Loucy (cell line): ENCODE results near the gene COL25A1.

Source experiments
- H2AFZ ChIP-seq: fragments of 200-600 bp; sonication (generic); 2 replicates; pipeline ENCODE4 v1.6.0; 2016; ENCODE audit warnings: antibody characterized with exemption, mild to moderate bottlenecking, low read length, moderate library complexity
- H3F3A ChIP-seq: fragments of 200-600 bp; 2 replicates; pipeline ENCODE4 v1.6.0; 2016; ENCODE audit warnings: antibody characterized with exemption, low read depth, mild to moderate bottlenecking
- H3K27me3 ChIP-seq: fragments of 200-600 bp; sonication (generic); 2 replicates; pipeline ENCODE4 v1.6.1; 2014; ENCODE audit warnings: low read length, mild to moderate bottlenecking; ENCODE audit not compliant: insufficient read depth, poor library complexity, severe bottlenecking
- H3K36me3 ChIP-seq: fragments of 200-600 bp; sonication (generic); 2 replicates; pipeline ENCODE4 v1.6.1; 2016; ENCODE audit warnings: low read length; ENCODE audit not compliant: insufficient read depth
- H3K4me1 ChIP-seq: fragments of 200-600 bp; sonication (generic); 2 replicates; pipeline ENCODE4 v1.5.1; 2014; ENCODE audit warnings: low read length, mild to moderate bottlenecking; ENCODE audit not compliant: insufficient read depth, poor library complexity, severe bottlenecking
- H3K4me2 ChIP-seq: fragments of 200-600 bp; sonication (generic); 2 replicates; pipeline ENCODE4 v1.6.0; 2014; ENCODE audit warnings: antibody characterized with exemption, low read length, low read depth, mild to moderate bottlenecking; ENCODE audit not compliant: poor library complexity, severe bottlenecking
- H3K4me3 ChIP-seq: fragments of 200-600 bp; sonication (generic); 2 replicates; pipeline ENCODE4 v1.5.1; 2014; ENCODE audit warnings: low read length, mild to moderate bottlenecking, mixed read lengths; ENCODE audit not compliant: poor library complexity, severe bottlenecking
- H3K79me2 ChIP-seq: fragments of 200-600 bp; sonication (generic); 2 replicates; pipeline ENCODE4 v1.6.1; 2014; ENCODE audit warnings: low read length; ENCODE audit not compliant: insufficient read depth
- H3K9ac ChIP-seq: fragments of 200-600 bp; sonication (generic); 2 replicates; pipeline ENCODE4 v1.6.0; 2014; ENCODE audit warnings: mild to moderate bottlenecking, low read depth, low read length, moderate library complexity; ENCODE audit not compliant: poor library complexity, severe bottlenecking
- H3K9me2 ChIP-seq: fragments of 200-600 bp; sonication (generic); replicated peaks from 2 replicates; pipeline ENCODE4 v1.6.1; 2016; ENCODE audit warnings: low read depth, low read length, mixed read lengths
- H3K9me3 ChIP-seq: fragments of 200-600 bp; sonication (generic); 2 replicates; pipeline ENCODE4 v1.6.1; 2014; ENCODE audit warnings: mild to moderate bottlenecking, antibody characterized with exemption, low read length, low read depth; ENCODE audit not compliant: insufficient read depth
- H4K20me1 ChIP-seq: fragments of 200-600 bp; sonication (generic); 2 replicates; pipeline ENCODE4 v1.6.0; 2014; ENCODE audit warnings: antibody characterized with exemption, low read length, mild to moderate bottlenecking; ENCODE audit not compliant: insufficient read depth, poor library complexity, severe bottlenecking
- CTCF ChIP-seq: fragments of 200-600 bp; sonication (generic); conservative IDR thresholded peaks from 2 replicates; pipeline ENCODE4 v1.5.1; 2014; ENCODE audit warnings: mild to moderate bottlenecking, antibody characterized with exemption, low read length
- EZH2phosphoT487 ChIP-seq: fragments of 200-600 bp; IDR thresholded peaks from 2 replicates; pipeline ENCODE4 v1.6.1; 2018; ENCODE audit warnings: antibody characterized with exemption, mild to moderate bottlenecking, moderate library complexity, borderline replicate concordance

Gene COL25A1

GRCh38 chr4:108799306-108799705, 503.2 kb downstream of the COL25A1 start:
- H3K4me1 ChIP-seq = no peaks in the 10 kb centered on the region
- H3K4me3 ChIP-seq = no peak overlapping the region
- H3K79me2 ChIP-seq = no peaks in the 10 kb centered on the region
- H3K36me3 ChIP-seq = no peaks in the 10 kb centered on the region
- H2AFZ ChIP-seq = no peak overlapping the region
- H3K27me3 ChIP-seq = no peaks in the 10 kb centered on the region
- H3K9me2 ChIP-seq = no peaks in the 10 kb centered on the region
- no peaks in the 10 kb centered on the region for H3F3A ChIP-seq
- H3K9ac ChIP-seq = no peak overlapping the region
- no peaks in the 10 kb centered on the region for H3K9me3 ChIP-seq
- TF ChIP-seq EZH2phosphoT487 (no peak), CTCF (no peak)
- no peak overlapping the region for H3K4me2 ChIP-seq
- H4K20me1 ChIP-seq = no peaks in the 10 kb centered on the region

- H3K4me1 ChIP-seq = no peaks in the 10 kb centered on the region
- H4K20me1 ChIP-seq = no peaks in the 10 kb centered on the region
- H3K36me3 ChIP-seq = no peaks in the 10 kb centered on the region
- H3F3A ChIP-seq = no peaks in the 10 kb centered on the region
- H3K9ac ChIP-seq = no peak overlapping the region
- TF ChIP-seq CTCF (no peak), EZH2phosphoT487 (no peak)
- no peaks in the 10 kb centered on the region for H3K79me2 ChIP-seq
- H2AFZ ChIP-seq = no peak overlapping the region
- no peaks in the 10 kb centered on the region for H3K9me3 ChIP-seq
- H3K4me3 ChIP-seq = no peak overlapping the region
- H3K9me2 ChIP-seq = no peaks in the 10 kb centered on the region
- no peaks in the 10 kb centered on the region for H3K27me3 ChIP-seq
- no peak overlapping the region for H3K4me2 ChIP-seq
These were observed 506.3 kb downstream of the COL25A1 start for GRCh38 chr4:108796173-108796572.

DNA sequence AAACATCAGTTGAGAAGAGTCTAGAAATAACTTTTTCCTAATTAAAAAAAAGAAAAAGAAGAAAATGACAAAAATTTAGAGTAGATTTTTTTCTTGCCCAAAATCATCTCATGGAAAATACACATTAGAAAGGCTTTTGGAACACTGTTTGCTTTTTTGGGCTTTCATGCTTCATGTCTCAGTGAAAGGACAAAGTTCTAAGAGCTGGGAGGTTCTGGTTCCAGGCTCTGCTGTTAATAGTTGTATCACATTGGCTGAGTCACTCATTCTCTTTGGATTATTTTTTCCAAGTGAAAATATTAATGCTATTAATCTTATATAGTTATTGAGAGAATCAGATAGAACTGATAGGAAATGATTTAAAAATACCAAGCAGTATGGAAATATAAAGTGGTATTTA, 506.7 kb downstream of the COL25A1 start:
- H3K9ac ChIP-seq = no peak overlapping the region
- no peaks in the 10 kb centered on the region for H3F3A ChIP-seq
- no peaks in the 10 kb centered on the region for H3K9me2 ChIP-seq
- no peak overlapping the region for H3K4me3 ChIP-seq
- H3K4me2 ChIP-seq = no peak overlapping the region
- no peaks in the 10 kb centered on the region for H3K27me3 ChIP-seq
- no peaks in the 10 kb centered on the region for H4K20me1 ChIP-seq
- H3K79me2 ChIP-seq = no peaks in the 10 kb centered on the region
- H3K9me3 ChIP-seq = no peaks in the 10 kb centered on the region
- no peaks in the 10 kb centered on the region for H3K4me1 ChIP-seq
- H2AFZ ChIP-seq = no peak overlapping the region
- no peaks in the 10 kb centered on the region for H3K36me3 ChIP-seq
- TF ChIP-seq EZH2phosphoT487 (no peak), CTCF (no peak)
